ENCODE measurements around the gene TRABD2B. TPM values are rescaled to one million over a fixed set of nuclear protein-coding genes. Genes with fewer than 3 reads are reported as not detected.

The TRABD2B gene
- total and polyA plus RNA-seq, 2 donors (not counting 3 experiments of a cell fraction or from before 2014, with no cell fraction given), result not detected

DNA sequence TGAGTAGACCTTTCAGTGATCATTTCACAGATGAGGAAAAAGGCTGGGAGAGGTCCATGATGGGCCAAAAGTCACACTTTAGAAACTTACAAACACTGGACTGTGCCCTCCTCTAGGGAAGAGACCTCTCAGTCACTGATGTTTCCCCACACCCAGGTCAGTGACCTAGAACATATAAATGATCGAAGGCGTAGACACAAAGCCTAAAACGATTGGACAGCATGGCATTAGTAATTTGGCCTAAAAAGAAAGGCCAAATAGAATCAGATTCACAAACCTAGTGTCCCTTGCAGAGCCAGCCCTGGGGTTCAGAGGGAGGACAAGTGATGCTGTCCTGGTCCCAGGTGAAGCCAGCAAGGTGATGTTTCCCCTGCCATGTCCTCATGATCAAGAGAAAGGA is 27.7 kb downstream of the TRABD2B start:
- H4K20me1 ChIP-seq (replicated peaks; ENCODE audit: control insufficient read depth, extremely low read depth, insufficient read depth, low read length), result no peaks in the 10 kb centered on the region
- H2AFZ ChIP-seq (ENCODE audit: low read depth, low read length), result no peak overlapping the region
- H3K27me3 ChIP-seq (ENCODE audit: control insufficient read depth in 2 of 2, insufficient read depth in 2 of 2, low read length in 2 of 2), result no peaks in the 10 kb centered on the region
- no peaks in the 10 kb centered on the region for H3K36me3 ChIP-seq (ENCODE audit: control insufficient read depth in 2 of 2, extremely low read depth in 1 of 2, insufficient read depth in 2 of 2, low read length in 2 of 2)
- dilution Hi-C loops (cut with MboI; ENCODE audit: extremely low pct_ligation_motif_present, low sequenced_read_pairs), result no loop called here
- FAIRE-seq (no peak), DNase-seq (ENCODE audit: low read depth, low spot score) (no peak)
- BruUV-seq (replicated peaks), result no TSS peak
- no peaks in the 10 kb centered on the region for H3K4me1 ChIP-seq (ENCODE audit: control insufficient read depth, extremely low read depth, insufficient read depth, low read length)
- intact Hi-C loops (cut with micrococcal nuclease), result no loop called here
- H3K4me2 ChIP-seq (ENCODE audit: insufficient read depth, low read length), result no peak overlapping the region
- H3K9me1 ChIP-seq (replicated peaks; ENCODE audit: control insufficient read depth, extremely low read depth, insufficient read depth, low read length), result no peaks in the 10 kb centered on the region
- no peak overlapping the region for H3K27ac ChIP-seq (ENCODE audit: insufficient read depth, low read depth, low read length)
- no peak overlapping the region for H3K9ac ChIP-seq (replicated peaks; ENCODE audit: extremely low read depth, insufficient read depth, low read length)
- H3K4me3 ChIP-seq (replicated peaks in 1 of 3; ENCODE audit: insufficient read depth in 1 of 3, low read depth in 1 of 3, low read length in 3 of 3), result no peak overlapping the region
- no peak for TF ChIP-seq EZH2 (IDR thresholded peaks at IDR 0.05; ENCODE audit: borderline replicate concordance, low read depth, low read length, severe bottlenecking)
- no peak for TF ChIP-seq JUN (IDR thresholded peaks at IDR 0.05; ENCODE audit: borderline replicate concordance, insufficient read depth, insufficient read length, low read depth)
- no peak for TF ChIP-seq CTCF (IDR thresholded peaks at IDR 0.05; ENCODE audit: extremely low read depth in 1 of 2, insufficient read depth in 1 of 2, low read depth in 1 of 2, low read length in 2 of 2)
- no peak for TF ChIP-seq MYC (IDR thresholded peaks at IDR 0.05; ENCODE audit: low read depth, low read length)
- TF ChIP-seq GATA2 (IDR thresholded peaks at IDR 0.05; ENCODE audit: insufficient read depth, insufficient read length, low read depth, low read length), result no peak
- TF ChIP-seq FOS (IDR thresholded peaks at IDR 0.05; ENCODE audit: borderline replicate concordance, insufficient read depth, low read length), result no peak
- TF ChIP-seq POLR2AphosphoS5 (IDR thresholded peaks at IDR 0.05; ENCODE audit: insufficient read depth, low read depth, low read length), result no peak
- no peak for TF ChIP-seq MAX (IDR thresholded peaks at IDR 0.05; ENCODE audit: insufficient read depth, insufficient read length)
- ChIA-PET CTCF (no interaction called here), POLR2A (no interaction called here)
- no peaks in the 10 kb centered on the region for H3K79me2 ChIP-seq (ENCODE audit: control insufficient read depth, insufficient read depth, low read length)
- H3K9me3 ChIP-seq (replicated peaks; ENCODE audit: control insufficient read depth, insufficient read depth, low read length), result no peaks in the 10 kb centered on the region
